HEK293 (cell line): ENCODE results near the gene SRMS.
A peak's percentile ranks its signal among the peaks of the same experiment; 100 is the strongest.

Experiments used
- IKZF3 ChIP-seq: fragments of 450-650 bp; IDR thresholded peaks from 2 replicates; pipeline ENCODE4 v1.5.0; 2018; ENCODE audit warnings: missing biosample characterization, mild to moderate bottlenecking, missing genetic modification characterization, moderate library complexity
- INSM2 ChIP-seq: fragments of 450-650 bp; formaldehyde crosslinking; IDR thresholded peaks from 2 replicates; pipeline ENCODE4 v1.5.1; 2016; ENCODE audit warnings: missing biosample characterization, missing genetic modification characterization
- KLF10 ChIP-seq: fragments of 450-650 bp; IDR thresholded peaks from 2 replicates; pipeline ENCODE4 v1.5.1; 2018; ENCODE audit warnings: missing biosample characterization, mild to moderate bottlenecking, missing genetic modification characterization
- ZNF10 ChIP-seq: fragments of 450-650 bp; formaldehyde crosslinking; IDR thresholded peaks from 2 replicates; pipeline ENCODE4 v1.5.1; 2017; ENCODE audit warnings: missing biosample characterization, missing genetic modification characterization
- ZNF221 ChIP-seq: fragments of 450-650 bp; formaldehyde crosslinking; IDR thresholded peaks from 2 replicates; pipeline ENCODE4 v1.5.1; 2017; ENCODE audit warnings: missing biosample characterization, missing genetic modification characterization, borderline replicate concordance
- ZNF23 ChIP-seq: fragments of 450-650 bp; formaldehyde crosslinking; IDR thresholded peaks from 2 replicates; pipeline ENCODE4 v1.5.1; 2016; ENCODE audit warnings: missing biosample characterization, missing genetic modification characterization, borderline replicate concordance
- ZNF248 ChIP-seq: fragments of 450-650 bp; formaldehyde crosslinking; IDR thresholded peaks from 2 replicates; pipeline ENCODE4 v1.5.1; 2017; ENCODE audit warnings: missing biosample characterization, missing genetic modification characterization
- ZNF266 ChIP-seq: fragments of 450-650 bp; formaldehyde crosslinking; IDR thresholded peaks from 2 replicates; pipeline ENCODE4 v1.5.1; 2016; ENCODE audit warnings: missing biosample characterization, missing genetic modification characterization, low read depth
- ZNF274 ChIP-seq, 2 experiments: fragments of 200-500 bp in 1 of 2; fragments of 450-650 bp in 1 of 2; sonication (Bioruptor generic) in 1 of 2; formaldehyde crosslinking in 1 of 2; IDR thresholded peaks; 2 replicates each; pipeline versions ENCODE4 v1.5.1 to v1.6.1; 2014 to 2016; ENCODE audit warnings: borderline replicate concordance in 1 of 2, inconsistent platforms in 1 of 2, low read length in 1 of 2, missing biosample characterization in 1 of 2, missing genetic modification characterization in 1 of 2
- ZNF366 ChIP-seq: fragments of 450-650 bp; formaldehyde crosslinking; conservative IDR thresholded peaks from 2 replicates; pipeline ENCODE4 v1.5.1; 2016; ENCODE audit warnings: missing biosample characterization, missing genetic modification characterization
- ZNF473 ChIP-seq: fragments of 450-650 bp; formaldehyde crosslinking; IDR thresholded peaks from 2 replicates; pipeline ENCODE4 v1.5.1; 2017; ENCODE audit warnings: missing biosample characterization, missing genetic modification characterization
- ZNF521 ChIP-seq: fragments of 450-650 bp; formaldehyde crosslinking; IDR thresholded peaks from 2 replicates; pipeline ENCODE4 v1.5.1; 2017; ENCODE audit warnings: missing biosample characterization, mild to moderate bottlenecking, missing genetic modification characterization
- ZNF544 ChIP-seq: fragments of 450-650 bp; formaldehyde crosslinking; IDR thresholded peaks from 2 replicates; pipeline ENCODE4 v1.5.0; 2017; ENCODE audit warnings: missing biosample characterization, missing genetic modification characterization
- ZNF558 ChIP-seq: fragments of 450-650 bp; formaldehyde crosslinking; IDR thresholded peaks from 2 replicates; pipeline ENCODE4 v1.5.1; 2016; ENCODE audit warnings: missing biosample characterization, missing genetic modification characterization
- ZNF560 ChIP-seq: fragments of 450-650 bp; formaldehyde crosslinking; IDR thresholded peaks from 2 replicates; pipeline ENCODE4 v1.5.1; 2017; ENCODE audit warnings: missing biosample characterization, missing genetic modification characterization, borderline replicate concordance
- ZNF585B ChIP-seq: fragments of 450-650 bp; formaldehyde crosslinking; IDR thresholded peaks from 2 replicates; pipeline ENCODE4 v1.5.1; 2016; ENCODE audit warnings: missing biosample characterization, missing genetic modification characterization
- ZNF596 ChIP-seq: fragments of 450-650 bp; IDR thresholded peaks from 2 replicates; pipeline ENCODE4 v1.5.0; 2018; ENCODE audit warnings: missing biosample characterization, mild to moderate bottlenecking, missing genetic modification characterization, moderate library complexity
- ZNF610 ChIP-seq: fragments of 450-650 bp; formaldehyde crosslinking; IDR thresholded peaks from 2 replicates; pipeline ENCODE4 v1.5.1; 2016; ENCODE audit warnings: missing biosample characterization, missing genetic modification characterization, borderline replicate concordance
- ZNF621 ChIP-seq: fragments of 450-650 bp; formaldehyde crosslinking; IDR thresholded peaks from 2 replicates; pipeline ENCODE4 v1.5.1; 2017; ENCODE audit warnings: missing biosample characterization, missing genetic modification characterization
- ZNF670 ChIP-seq: fragments of 450-650 bp; formaldehyde crosslinking; IDR thresholded peaks from 2 replicates; pipeline ENCODE4 v1.5.1; 2016; ENCODE audit warnings: missing biosample characterization, missing genetic modification characterization, low read depth
- ZNF707 ChIP-seq: fragments of 450-650 bp; formaldehyde crosslinking; IDR thresholded peaks from 2 replicates; pipeline ENCODE4 v1.5.1; 2016; ENCODE audit warnings: missing biosample characterization, missing genetic modification characterization
- ZNF768 ChIP-seq: fragments of 450-650 bp; formaldehyde crosslinking; IDR thresholded peaks from 2 replicates; pipeline ENCODE4 v1.5.1; 2018; ENCODE audit warnings: missing biosample characterization, mild to moderate bottlenecking, missing genetic modification characterization
- ZNF792 ChIP-seq: fragments of 450-650 bp; formaldehyde crosslinking; IDR thresholded peaks from 2 replicates; pipeline ENCODE4 v1.5.1; 2016; ENCODE audit warnings: missing biosample characterization, missing genetic modification characterization
- ZNF830 ChIP-seq: fragments of 450-650 bp; IDR thresholded peaks from 2 replicates; pipeline ENCODE4 v1.5.0; 2018; ENCODE audit warnings: missing biosample characterization, missing genetic modification characterization, low read depth, mild to moderate bottlenecking, moderate library complexity
- ZNF837 ChIP-seq: fragments of 450-650 bp; formaldehyde crosslinking; IDR thresholded peaks from 2 replicates; pipeline ENCODE4 v1.5.1; 2016; ENCODE audit warnings: missing biosample characterization, missing genetic modification characterization
- ZNF843 ChIP-seq: fragments of 450-650 bp; formaldehyde crosslinking; IDR thresholded peaks from 2 replicates; pipeline ENCODE4 v1.5.1; 2016; ENCODE audit warnings: missing biosample characterization, missing genetic modification characterization
- ZSCAN18 ChIP-seq: fragments of 450-650 bp; formaldehyde crosslinking; IDR thresholded peaks from 2 replicates; pipeline ENCODE4 v1.5.1; 2016; ENCODE audit warnings: missing biosample characterization, missing genetic modification characterization
- ZSCAN5A ChIP-seq: fragments of 450-650 bp; formaldehyde crosslinking; IDR thresholded peaks from 2 replicates; pipeline ENCODE4 v1.5.1; 2016; ENCODE audit warnings: missing biosample characterization, missing genetic modification characterization
- TF ChIP-seq, protein P1 (sequence below): fragments of 450-650 bp; formaldehyde crosslinking; IDR thresholded peaks from 2 replicates; pipeline ENCODE4 v1.5.1; 2016; ENCODE audit warnings: missing biosample characterization, missing genetic modification characterization
- TF ChIP-seq, protein P2 (sequence below): fragments of 450-650 bp; formaldehyde crosslinking; conservative IDR thresholded peaks from 2 replicates; pipeline ENCODE4 v1.5.1; 2016; ENCODE audit warnings: low read depth, missing biosample characterization, missing genetic modification characterization

Gene SRMS

GRCh38 chr20:63519668-63520503 lies 27.7 kb downstream of the SRMS start (continued):
- TF ChIP-seq ZNF610 (tag by site-specific recombination) (no peak), ZNF830 (tag by site-specific recombination) (no peak), ZNF521 (tag by site-specific recombination) (no peak), ZSCAN18 (tag by site-specific recombination) (no peak), ZNF560 (tag by site-specific recombination) (no peak), ZNF792 (no peak), ZNF10 (no peak), IKZF3 (tag by site-specific recombination) (0 out of 2 replicates have a peak, but pooled peaks have one; percentile 21), ZNF473 (tag by site-specific recombination) (no peak), ZNF585B (no peak), ZNF843 (tag by site-specific recombination) (no peak), ZNF670 (no peak), ZNF23 (tag by site-specific recombination) (no peak), ZNF558 (no peak), ZNF248 (no peak), ZNF707 (tag by site-specific recombination) (no peak), KLF10 (tag by site-specific recombination) (no peak), ZNF366 (tag by site-specific recombination) (peak; percentile 28; the same call in 1 of the 2 replicates), ZNF544 (tag by site-specific recombination) (no peak), ZNF837 (tag by site-specific recombination) (no peak), ZNF768 (tag by site-specific recombination) (no peak), ZNF221 (tag by site-specific recombination) (no peak), ZNF621 (no peak), INSM2 (tag by site-specific recombination) (no peak), ZNF274 (IDR thresholded peaks at IDR 0.05; ENCODE audit: low read length) (no peak), ZNF274 (tag by site-specific recombination; IDR thresholded peaks at IDR 0.05; ENCODE audit: borderline replicate concordance) (no peak), ZNF266 (no peak), ZSCAN5A (tag by site-specific recombination) (no peak), ZNF596 (no peak)
- TF ChIP-seq, protein P1, sequence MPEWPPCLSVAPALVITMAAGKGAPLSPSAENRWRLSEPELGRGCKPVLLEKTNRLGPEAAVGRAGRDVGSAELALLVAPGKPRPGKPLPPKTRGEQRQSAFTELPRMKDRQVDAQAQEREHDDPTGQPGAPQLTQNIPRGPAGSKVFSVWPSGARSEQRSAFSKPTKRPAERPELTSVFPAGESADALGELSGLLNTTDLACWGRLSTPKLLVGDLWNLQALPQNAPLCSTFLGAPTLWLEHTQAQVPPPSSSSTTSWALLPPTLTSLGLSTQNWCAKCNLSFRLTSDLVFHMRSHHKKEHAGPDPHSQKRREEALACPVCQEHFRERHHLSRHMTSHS (tag by site-specific recombination): no peak
- TF ChIP-seq, protein P2, sequence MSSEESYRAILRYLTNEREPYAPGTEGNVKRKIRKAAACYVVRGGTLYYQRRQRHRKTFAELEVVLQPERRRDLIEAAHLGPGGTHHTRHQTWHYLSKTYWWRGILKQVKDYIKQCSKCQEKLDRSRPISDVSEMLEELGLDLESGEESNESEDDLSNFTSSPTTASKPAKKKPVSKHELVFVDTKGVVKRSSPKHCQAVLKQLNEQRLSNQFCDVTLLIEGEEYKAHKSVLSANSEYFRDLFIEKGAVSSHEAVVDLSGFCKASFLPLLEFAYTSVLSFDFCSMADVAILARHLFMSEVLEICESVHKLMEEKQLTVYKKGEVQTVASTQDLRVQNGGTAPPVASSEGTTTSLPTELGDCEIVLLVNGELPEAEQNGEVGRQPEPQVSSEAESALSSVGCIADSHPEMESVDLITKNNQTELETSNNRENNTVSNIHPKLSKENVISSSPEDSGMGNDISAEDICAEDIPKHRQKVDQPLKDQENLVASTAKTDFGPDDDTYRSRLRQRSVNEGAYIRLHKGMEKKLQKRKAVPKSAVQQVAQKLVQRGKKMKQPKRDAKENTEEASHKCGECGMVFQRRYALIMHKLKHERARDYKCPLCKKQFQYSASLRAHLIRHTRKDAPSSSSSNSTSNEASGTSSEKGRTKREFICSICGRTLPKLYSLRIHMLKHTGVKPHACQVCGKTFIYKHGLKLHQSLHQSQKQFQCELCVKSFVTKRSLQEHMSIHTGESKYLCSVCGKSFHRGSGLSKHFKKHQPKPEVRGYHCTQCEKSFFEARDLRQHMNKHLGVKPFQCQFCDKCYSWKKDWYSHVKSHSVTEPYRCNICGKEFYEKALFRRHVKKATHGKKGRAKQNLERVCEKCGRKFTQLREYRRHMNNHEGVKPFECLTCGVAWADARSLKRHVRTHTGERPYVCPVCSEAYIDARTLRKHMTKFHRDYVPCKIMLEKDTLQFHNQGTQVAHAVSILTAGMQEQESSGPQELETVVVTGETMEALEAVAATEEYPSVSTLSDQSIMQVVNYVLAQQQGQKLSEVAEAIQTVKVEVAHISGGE (tag by site-specific recombination): no peak
